HepG2 (cell line): ENCODE measurements around the gene ANKRD39. TPM values are rescaled to one million over a fixed set of nuclear protein-coding genes. Genes with fewer than 3 reads are reported as not detected.
A peak's percentile ranks its signal among the peaks of the same experiment; 100 is the strongest.

Source experiments
- DMAP1 ChIP-seq: IDR thresholded peaks from 2 replicates; pipeline ENCODE4 v1.6.1; 2016
- HNF4A ChIP-seq: sonication (generic); formaldehyde crosslinking; IDR thresholded peaks from 2 replicates; pipeline ENCODE4 v1.4.0; 2020; ENCODE audit warnings: missing genetic modification reagents
- MXD1 ChIP-seq: sonication (generic); formaldehyde crosslinking; IDR thresholded peaks from 2 replicates; pipeline ENCODE4 v1.4.0; 2020; ENCODE audit warnings: mild to moderate bottlenecking, missing genetic modification reagents
- MYPOP ChIP-seq: sonication (generic); formaldehyde crosslinking; IDR thresholded peaks from 2 replicates; pipeline ENCODE4 v1.8.1; 2023; ENCODE audit warnings: mild to moderate bottlenecking, moderate library complexity, missing genetic modification reagents
- RBM22 ChIP-seq: fragments of 200-400 bp; formaldehyde crosslinking; optimal IDR thresholded peaks from 2 replicates; pipeline ENCODE3; 2017; ENCODE audit warnings: mild to moderate bottlenecking, low read length, moderate library complexity
- SMAD3 ChIP-seq: sonication (generic); formaldehyde crosslinking; IDR thresholded peaks from 2 replicates; pipeline ENCODE4 v1.4.0; 2020; ENCODE audit warnings: missing genetic modification reagents
- SPEN ChIP-seq: sonication (generic); formaldehyde crosslinking; IDR thresholded peaks from 2 replicates; pipeline ENCODE4 v1.5.1; 2020; ENCODE audit warnings: low read depth, mild to moderate bottlenecking, missing genetic modification reagents
- TGIF2 ChIP-seq: IDR thresholded peaks from 2 replicates; pipeline ENCODE4 v1.6.1; 2016; ENCODE audit warnings: control low read depth, missing compliant biosample characterization
- ZC3H13 ChIP-seq: sonication (generic); formaldehyde crosslinking; IDR thresholded peaks from 2 replicates; pipeline ENCODE4 v1.8.1; 2023; ENCODE audit warnings: mild to moderate bottlenecking, missing genetic modification reagents, moderate library complexity
- ZNF274 ChIP-seq: sonication (generic); formaldehyde crosslinking; IDR thresholded peaks from 2 replicates; pipeline ENCODE4 v1.5.1; 2020; ENCODE audit warnings: mild to moderate bottlenecking, missing genetic modification reagents
- ZNF772 ChIP-seq: sonication (generic); formaldehyde crosslinking; IDR thresholded peaks from 2 replicates; pipeline ENCODE4 v1.5.0; 2020; ENCODE audit warnings: mild to moderate bottlenecking, missing genetic modification reagents
- ZSCAN20 ChIP-seq: sonication (generic); formaldehyde crosslinking; IDR thresholded peaks from 2 replicates; pipeline ENCODE4 v1.4.0; 2020; ENCODE audit warnings: missing genetic modification reagents, mild to moderate bottlenecking, borderline replicate concordance
- polyA plus RNA-seq, 8 experiments: library from polyadenylated mRNA; depleted of rRNA in 3 of 8; stranded (reverse) in 7 of 8; unstranded in 1 of 8; fragments of >200 nt; fragmentation: Illumina TruSeq in 4 of 8; extraction: Trizol in 4 of 8; gene quantifications; 2 replicates each; pipeline versions ENCODE4 v1.2.1 to v1.2.3, GENCODE V29; 2011 to 2016; ENCODE audit warnings: low read depth in 4 of 8, missing spikeins in 1 of 8, mixed read lengths in 1 of 8; ENCODE audit not compliant: insufficient read depth in 1 of 8
- total RNA-seq, 5 experiments: library from RNA; depleted of rRNA; stranded (reverse); fragments of >200 nt; fragmentation: Illumina TruSeq; extraction: Trizol; gene quantifications; 2 replicates each; pipeline ENCODE4 v1.2.3, GENCODE V29; 2016; ENCODE audit warnings: low read depth in 1 of 5
- TF ChIP-seq, protein P1 (sequence below): sonication (generic); IDR thresholded peaks from 2 replicates; pipeline ENCODE4 v1.6.1; 2016; ENCODE audit warnings: low read depth, borderline replicate concordance
- TF ChIP-seq, protein P2 (sequence below): sonication (generic); formaldehyde crosslinking; IDR thresholded peaks from 2 replicates; pipeline ENCODE4 v1.4.0; 2020; ENCODE audit warnings: mild to moderate bottlenecking, missing genetic modification reagents
- TF ChIP-seq, protein P3 (sequence below): sonication (generic); formaldehyde crosslinking; IDR thresholded peaks from 2 replicates; pipeline ENCODE4 v1.4.0; 2020; ENCODE audit warnings: missing genetic modification reagents

The ANKRD39 gene
- total and polyA plus RNA-seq, 2 of the 13 experiments (the other 11 are each of a cell fraction or from before 2014, with no cell fraction given), result 23.2 to 24.8 TPM

DNA sequence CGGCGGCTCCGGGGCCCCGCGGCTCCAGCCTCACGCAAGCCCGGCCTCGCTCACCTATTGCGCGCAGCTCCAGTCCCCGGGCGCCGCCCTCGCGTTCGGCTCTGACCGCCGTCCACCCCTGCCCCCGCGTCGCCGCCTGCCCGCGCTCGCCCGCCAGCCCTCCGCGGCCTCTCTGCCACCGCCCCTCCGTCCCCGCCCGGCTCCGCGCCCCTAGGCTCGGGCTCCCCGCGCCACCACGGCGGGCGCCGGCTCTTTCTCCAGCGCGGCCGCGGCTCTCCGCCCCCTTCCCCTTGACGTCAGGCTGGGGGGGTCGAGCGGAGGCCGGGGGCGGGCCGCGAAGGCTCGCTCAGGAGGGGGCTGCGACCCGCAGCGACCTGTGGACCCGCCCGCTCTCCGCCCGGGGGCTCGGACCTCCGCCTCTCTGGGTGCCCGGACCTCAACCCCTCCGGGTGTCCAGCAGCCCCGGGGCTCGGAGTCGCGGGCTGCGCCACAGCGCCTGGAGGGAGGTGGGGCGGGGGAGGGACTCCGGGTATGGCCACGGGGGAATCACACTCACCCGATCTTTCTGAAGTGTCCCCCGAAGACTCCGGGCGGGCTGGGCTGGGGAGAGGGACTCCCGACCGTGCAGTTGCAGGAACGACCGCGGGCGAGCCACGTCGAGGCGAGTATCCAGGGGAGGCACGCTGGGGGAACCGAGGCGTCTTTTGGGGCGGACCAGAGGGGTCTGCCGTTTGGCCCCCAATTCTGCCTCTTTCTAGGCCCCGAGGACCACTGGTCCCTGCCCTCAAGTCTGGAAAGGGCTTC is 12.2 kb upstream of the ANKRD39 start, which contains the start of gene SEMA4C (continued):
- TF ChIP-seq MYPOP (CRISPR knock-in tag), result no peak
- TF ChIP-seq SMAD3 (CRISPR knock-in tag), result no peak
- TF ChIP-seq ZNF274 (CRISPR knock-in tag), result no peak
- peak; percentile 8 for TF ChIP-seq DMAP1
- TF ChIP-seq, protein P1, sequence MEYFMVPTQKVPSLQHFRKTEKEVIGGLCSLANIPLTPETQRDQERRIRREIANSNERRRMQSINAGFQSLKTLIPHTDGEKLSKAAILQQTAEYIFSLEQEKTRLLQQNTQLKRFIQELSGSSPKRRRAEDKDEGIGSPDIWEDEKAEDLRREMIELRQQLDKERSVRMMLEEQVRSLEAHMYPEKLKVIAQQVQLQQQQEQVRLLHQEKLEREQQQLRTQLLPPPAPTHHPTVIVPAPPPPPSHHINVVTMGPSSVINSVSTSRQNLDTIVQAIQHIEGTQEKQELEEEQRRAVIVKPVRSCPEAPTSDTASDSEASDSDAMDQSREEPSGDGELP, result no peak
- TF ChIP-seq, protein P2, sequence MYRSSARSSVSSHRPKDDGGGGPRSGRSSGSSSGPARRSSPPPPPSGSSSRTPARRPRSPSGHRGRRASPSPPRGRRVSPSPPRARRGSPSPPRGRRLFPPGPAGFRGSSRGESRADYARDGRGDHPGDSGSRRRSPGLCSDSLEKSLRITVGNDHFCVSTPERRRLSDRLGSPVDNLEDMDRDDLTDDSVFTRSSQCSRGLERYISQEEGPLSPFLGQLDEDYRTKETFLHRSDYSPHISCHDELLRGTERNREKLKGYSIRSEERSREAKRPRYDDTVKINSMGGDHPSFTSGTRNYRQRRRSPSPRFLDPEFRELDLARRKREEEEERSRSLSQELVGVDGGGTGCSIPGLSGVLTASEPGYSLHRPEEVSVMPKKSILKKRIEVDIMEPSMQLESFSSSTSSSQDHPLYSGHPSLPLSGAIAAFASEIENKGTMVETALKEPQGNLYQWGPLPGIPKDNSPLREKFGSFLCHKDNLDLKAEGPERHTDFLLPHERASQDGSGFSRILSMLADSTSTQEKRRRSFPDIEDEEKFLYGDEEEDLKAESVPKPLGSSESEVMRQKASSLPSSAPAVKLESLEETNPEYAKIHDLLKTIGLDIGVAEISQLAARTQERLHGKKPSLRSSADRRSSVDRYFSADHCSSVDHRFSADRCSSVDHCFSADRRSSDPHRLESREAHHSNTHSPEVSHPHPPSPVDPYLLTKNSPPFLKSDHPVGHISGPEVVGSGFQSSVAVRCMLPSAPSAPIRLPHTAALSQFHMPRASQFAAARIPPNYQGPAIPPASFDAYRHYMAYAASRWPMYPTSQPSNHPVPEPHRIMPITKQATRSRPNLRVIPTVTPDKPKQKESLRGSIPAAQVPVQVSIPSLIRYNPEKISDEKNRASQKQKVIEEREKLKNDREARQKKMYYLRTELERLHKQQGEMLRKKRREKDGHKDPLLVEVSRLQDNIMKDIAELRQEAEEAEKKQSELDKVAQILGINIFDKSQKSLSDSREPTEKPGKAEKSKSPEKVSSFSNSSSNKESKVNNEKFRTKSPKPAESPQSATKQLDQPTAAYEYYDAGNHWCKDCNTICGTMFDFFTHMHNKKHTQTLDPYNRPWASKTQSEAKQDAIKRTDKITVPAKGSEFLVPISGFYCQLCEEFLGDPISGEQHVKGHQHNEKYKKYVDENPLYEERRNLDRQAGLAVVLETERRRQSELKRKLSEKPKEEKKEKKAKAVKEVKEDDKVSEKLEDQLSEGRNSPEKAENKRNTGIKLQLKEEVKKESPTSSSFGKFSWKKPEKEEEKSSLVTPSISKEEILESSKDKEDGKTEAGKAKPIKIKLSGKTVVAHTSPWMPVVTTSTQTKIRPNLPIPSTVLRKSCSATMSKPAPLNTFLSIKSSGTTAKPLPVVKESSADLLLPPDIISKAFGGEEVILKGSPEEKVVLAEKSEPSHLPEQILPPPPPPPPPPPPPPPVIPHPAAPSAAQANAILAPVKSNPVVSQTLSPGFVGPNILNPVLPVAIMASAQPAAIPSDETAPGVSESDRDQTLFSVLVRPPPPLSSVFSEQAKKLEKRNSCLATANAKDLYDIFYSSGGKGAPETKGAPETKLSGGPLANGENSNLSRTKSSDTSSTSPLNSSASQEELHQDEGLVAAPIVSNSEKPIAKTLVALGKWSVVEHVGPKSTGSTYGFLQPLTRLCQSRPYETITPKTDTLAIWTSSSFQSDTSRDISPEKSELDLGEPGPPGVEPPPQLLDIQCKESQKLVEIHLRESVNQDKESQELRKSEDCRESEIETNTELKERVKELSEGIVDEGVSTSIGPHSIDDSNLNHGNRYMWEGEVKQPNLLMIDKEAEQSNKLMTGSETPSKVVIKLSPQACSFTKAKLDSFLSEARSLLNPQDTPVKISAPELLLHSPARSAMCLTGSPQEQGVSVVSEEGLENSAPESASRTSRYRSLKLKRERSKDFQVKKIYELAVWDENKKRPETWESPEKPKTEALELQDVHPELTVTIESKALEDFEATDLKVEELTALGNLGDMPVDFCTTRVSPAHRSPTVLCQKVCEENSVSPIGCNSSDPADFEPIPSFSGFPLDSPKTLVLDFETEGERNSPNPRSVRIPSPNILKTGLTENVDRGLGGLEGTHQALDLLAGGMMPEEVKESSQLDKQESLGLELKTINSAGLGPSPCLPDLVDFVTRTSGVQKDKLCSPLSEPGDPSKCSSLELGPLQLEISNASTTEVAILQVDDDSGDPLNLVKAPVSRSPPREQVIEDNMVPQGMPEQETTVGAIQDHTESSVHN, result no peak
- TF ChIP-seq HNF4A, result peak; percentile 61
- peak; percentile 78 for TF ChIP-seq ZC3H13 (CRISPR knock-in tag)
- TF ChIP-seq SPEN (CRISPR knock-in tag), result peak; percentile 59; the same call in 1 of the 2 replicates
- TF ChIP-seq MXD1 (CRISPR knock-in tag), result no peak
- no peak for TF ChIP-seq RBM22
- no peak for TF ChIP-seq ZNF772 (CRISPR knock-in tag)
- TF ChIP-seq, protein P3, sequence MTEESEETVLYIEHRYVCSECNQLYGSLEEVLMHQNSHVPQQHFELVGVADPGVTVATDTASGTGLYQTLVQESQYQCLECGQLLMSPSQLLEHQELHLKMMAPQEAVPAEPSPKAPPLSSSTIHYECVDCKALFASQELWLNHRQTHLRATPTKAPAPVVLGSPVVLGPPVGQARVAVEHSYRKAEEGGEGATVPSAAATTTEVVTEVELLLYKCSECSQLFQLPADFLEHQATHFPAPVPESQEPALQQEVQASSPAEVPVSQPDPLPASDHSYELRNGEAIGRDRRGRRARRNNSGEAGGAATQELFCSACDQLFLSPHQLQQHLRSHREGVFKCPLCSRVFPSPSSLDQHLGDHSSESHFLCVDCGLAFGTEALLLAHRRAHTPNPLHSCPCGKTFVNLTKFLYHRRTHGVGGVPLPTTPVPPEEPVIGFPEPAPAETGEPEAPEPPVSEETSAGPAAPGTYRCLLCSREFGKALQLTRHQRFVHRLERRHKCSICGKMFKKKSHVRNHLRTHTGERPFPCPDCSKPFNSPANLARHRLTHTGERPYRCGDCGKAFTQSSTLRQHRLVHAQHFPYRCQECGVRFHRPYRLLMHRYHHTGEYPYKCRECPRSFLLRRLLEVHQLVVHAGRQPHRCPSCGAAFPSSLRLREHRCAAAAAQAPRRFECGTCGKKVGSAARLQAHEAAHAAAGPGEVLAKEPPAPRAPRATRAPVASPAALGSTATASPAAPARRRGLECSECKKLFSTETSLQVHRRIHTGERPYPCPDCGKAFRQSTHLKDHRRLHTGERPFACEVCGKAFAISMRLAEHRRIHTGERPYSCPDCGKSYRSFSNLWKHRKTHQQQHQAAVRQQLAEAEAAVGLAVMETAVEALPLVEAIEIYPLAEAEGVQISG (CRISPR knock-in tag), result peak; percentile 46; the same call in 1 of the 2 replicates
- TF ChIP-seq TGIF2, result 0 out of 2 replicates have a peak, but pooled peaks have one; percentile 3
- 0 out of 2 replicates have a peak, but pooled peaks have one; percentile 66 for TF ChIP-seq ZSCAN20 (CRISPR knock-in tag)
